Neural progenitor cell (in vitro differentiated cells): ENCODE results near the gene PLEK.

ENCODE experiments used
- EZH2phosphoT487 ChIP-seq: fragments of 200-600 bp; sonication (generic); IDR thresholded peaks from 2 replicates; pipeline ENCODE4 v1.6.1; 2017; ENCODE audit warnings: antibody characterized with exemption
- TF ChIP-seq, protein P1 (sequence below): fragments of 200-600 bp; sonication (generic); IDR thresholded peaks from 2 replicates; pipeline ENCODE4 v1.5.1; 2017; ENCODE audit warnings: antibody characterized with exemption, mild to moderate bottlenecking

DNA sequence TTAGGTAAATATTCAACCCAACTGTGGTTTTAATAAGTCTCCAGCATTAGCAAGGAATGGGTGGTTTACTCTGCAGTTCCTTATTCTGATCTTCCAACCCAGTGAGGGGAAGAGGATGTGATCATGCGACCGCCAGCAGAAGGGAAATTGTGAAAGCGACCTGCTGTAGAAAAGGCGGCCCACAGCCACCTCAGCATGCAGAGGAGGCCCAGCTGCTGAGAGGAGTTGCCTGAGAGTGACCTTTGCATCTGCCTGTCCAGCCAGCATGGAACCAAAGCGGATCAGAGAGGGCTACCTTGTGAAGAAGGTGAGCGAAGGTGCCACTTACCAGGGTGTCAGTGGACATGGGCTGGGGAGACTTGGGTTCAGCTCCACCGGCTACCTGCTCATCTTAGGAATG lies at the start of gene PLEK:
- TF ChIP-seq, protein P1, sequence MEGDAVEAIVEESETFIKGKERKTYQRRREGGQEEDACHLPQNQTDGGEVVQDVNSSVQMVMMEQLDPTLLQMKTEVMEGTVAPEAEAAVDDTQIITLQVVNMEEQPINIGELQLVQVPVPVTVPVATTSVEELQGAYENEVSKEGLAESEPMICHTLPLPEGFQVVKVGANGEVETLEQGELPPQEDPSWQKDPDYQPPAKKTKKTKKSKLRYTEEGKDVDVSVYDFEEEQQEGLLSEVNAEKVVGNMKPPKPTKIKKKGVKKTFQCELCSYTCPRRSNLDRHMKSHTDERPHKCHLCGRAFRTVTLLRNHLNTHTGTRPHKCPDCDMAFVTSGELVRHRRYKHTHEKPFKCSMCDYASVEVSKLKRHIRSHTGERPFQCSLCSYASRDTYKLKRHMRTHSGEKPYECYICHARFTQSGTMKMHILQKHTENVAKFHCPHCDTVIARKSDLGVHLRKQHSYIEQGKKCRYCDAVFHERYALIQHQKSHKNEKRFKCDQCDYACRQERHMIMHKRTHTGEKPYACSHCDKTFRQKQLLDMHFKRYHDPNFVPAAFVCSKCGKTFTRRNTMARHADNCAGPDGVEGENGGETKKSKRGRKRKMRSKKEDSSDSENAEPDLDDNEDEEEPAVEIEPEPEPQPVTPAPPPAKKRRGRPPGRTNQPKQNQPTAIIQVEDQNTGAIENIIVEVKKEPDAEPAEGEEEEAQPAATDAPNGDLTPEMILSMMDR, result no peak
- no peak for TF ChIP-seq EZH2phosphoT487
